K562 (cell line): ENCODE results near the gene UBE2N. TPM values are rescaled to one million over a fixed set of nuclear protein-coding genes. Genes with fewer than 3 reads are reported as not detected.

ENCODE experiments used
- ATAC-seq: fragments of 200-7000 bp; cut with Tn5 transposase; 3 replicates; pipeline ENCODE4 v1.9.1; 2020; ENCODE audit warnings: moderate library complexity
- BruUV-seq: library from RNA; stranded (reverse); fragments of 400-500 nt; replicated peaks from 2 replicates; lab custom pipeline; 2021; lab: Mats Ljungman, UMichigan
- CTCF ChIA-PET: fragments of 300-600 bp; formaldehyde crosslinking; extraction: SDS; loops from one replicate; lab custom pipeline; 2021; ENCODE audit warnings: low intra/inter-chr PET ratio; lab: Yijun Ruan, JAX
- POLR2A ChIA-PET: fragments of 300-600, 350-650 bp; sonication (Branson Sonifier 250); formaldehyde crosslinking; extraction: SDS; loops from one replicate; lab custom pipeline; 2021; ENCODE audit warnings: antibody characterized with exemption, inconsistent platforms; lab: Yijun Ruan, JAX
- DNase-seq, 4 experiments: peaks; one replicate each; pipeline versions ENCODE4 v3.0.0 to v3.0.0-alpha.2; 2011 to 2018; ENCODE audit warnings: low spot score in 3 of 4, mixed read lengths in 3 of 4; ENCODE audit errors: extremely low read depth in 1 of 4
- FAIRE-seq: peaks from 2 replicates; lab custom pipeline; 2011; peaks lifted over from hg19 to GRCh38; lab: Jason Lieb, UNC
- H2AFZ ChIP-seq: 2 replicates; pipeline ENCODE4 v1.6.0; 2011; ENCODE audit warnings: low read depth, low read length, control low read depth, inconsistent platforms
- H3K27ac ChIP-seq: fragments of 200-600 bp; 3 replicates; pipeline ENCODE4 v1.8.0; 2011; ENCODE audit warnings: low read depth, mild to moderate bottlenecking, control low read depth, inconsistent platforms, low read length, moderate library complexity, mixed read lengths; ENCODE audit errors: extremely low read depth
- H3K27me3 ChIP-seq, 2 experiments: fragments of 300-600 bp in 1 of 2; 2 replicates in 1 of 2; 3 replicates in 1 of 2; pipeline versions ENCODE4 v1.6.0 to v1.8.0; 2011; ENCODE audit warnings: inconsistent platforms in 2 of 2, low read length in 2 of 2, mild to moderate bottlenecking in 1 of 2, mixed read lengths in 1 of 2, moderate library complexity in 1 of 2; ENCODE audit not compliant: control insufficient read depth in 2 of 2, insufficient read depth in 2 of 2
- H3K36me3 ChIP-seq: fragments of 300-600 bp; 3 replicates; pipeline ENCODE4 v1.8.0; 2011; ENCODE audit warnings: mild to moderate bottlenecking, low read length, inconsistent platforms; ENCODE audit not compliant: control insufficient read depth, insufficient read depth
- H3K4me1 ChIP-seq, 2 experiments: fragments of 200-600 bp in 1 of 2; replicated peaks in 1 of 2; 2 replicates in 1 of 2; 3 replicates in 1 of 2; pipeline versions ENCODE4 v1.5.1 to v1.8.0; 2011; ENCODE audit warnings: inconsistent platforms in 2 of 2, low read length in 2 of 2, mild to moderate bottlenecking in 1 of 2, mixed read lengths in 1 of 2, moderate library complexity in 1 of 2; ENCODE audit not compliant: control insufficient read depth in 2 of 2, insufficient read depth in 2 of 2
- H3K4me2 ChIP-seq: 2 replicates; pipeline ENCODE4 v1.6.1; 2011; ENCODE audit warnings: low read length, control low read depth, inconsistent platforms, mixed read lengths; ENCODE audit not compliant: insufficient read depth
- H3K4me3 ChIP-seq: fragments of 200-600 bp; sonication (generic), shearing (Covaris generic); 2 replicates; pipeline ENCODE4 v1.5.1; 2016; ENCODE audit warnings: control low read depth, inconsistent platforms
- H3K79me2 ChIP-seq: fragments of 200-600 bp; 3 replicates; pipeline ENCODE4 v1.8.0; 2011; ENCODE audit warnings: low read length, inconsistent platforms; ENCODE audit not compliant: control insufficient read depth, insufficient read depth
- H3K9ac ChIP-seq, 2 experiments: 2 replicates each; pipeline versions ENCODE4 v1.6.0 to v1.6.1; 2011; ENCODE audit warnings: low read depth in 2 of 2, low read length in 2 of 2, control low read depth in 1 of 2, inconsistent platforms in 1 of 2, mild to moderate bottlenecking in 1 of 2, mixed read lengths in 1 of 2; ENCODE audit not compliant: insufficient read depth in 1 of 2
- H3K9me1 ChIP-seq: one replicate; pipeline ENCODE4 v1.6.0; 2011; ENCODE audit warnings: inconsistent platforms, mild to moderate bottlenecking, low read length, moderate library complexity; ENCODE audit not compliant: control insufficient read depth, insufficient read depth
- H3K9me3 ChIP-seq: replicated peaks from 2 replicates; pipeline ENCODE4 v1.5.1; 2011; ENCODE audit warnings: low read depth, low read length, inconsistent platforms; ENCODE audit not compliant: control insufficient read depth, insufficient read depth
- H4K20me1 ChIP-seq: replicated peaks from 2 replicates; pipeline ENCODE4 v1.6.1; 2011; ENCODE audit warnings: low read length, inconsistent platforms, mixed read lengths; ENCODE audit not compliant: control insufficient read depth, insufficient read depth
- CEBPB ChIP-seq: fragments of 450-650 bp; IDR thresholded peaks from 2 replicates; pipeline ENCODE4 v1.6.1; 2016; ENCODE audit warnings: missing genetic modification characterization, missing compliant biosample characterization
- CREB1 ChIP-seq, 2 experiments: sonication (generic) in 1 of 2; formaldehyde crosslinking in 1 of 2; IDR thresholded peaks; 2 replicates each; pipeline versions ENCODE4 v1.6.1 to v1.8.0; 2012 to 2022; ENCODE audit warnings: inconsistent platforms in 1 of 2, mild to moderate bottlenecking in 1 of 2, missing genetic modification reagents in 1 of 2, moderate library complexity in 1 of 2
- HSF4 ChIP-seq: fragments of 250-450 bp; sonication (Bioruptor Pico); IDR thresholded peaks from 2 replicates; pipeline ENCODE4 v2.1.2; 2022; ENCODE audit warnings: mild to moderate bottlenecking, moderate library complexity, borderline replicate concordance
- IRF2 ChIP-seq: sonication (generic); formaldehyde crosslinking; IDR thresholded peaks from 2 replicates; pipeline ENCODE4 v1.8.1; 2022; ENCODE audit warnings: mild to moderate bottlenecking, missing genetic modification reagents
- MCM2 ChIP-seq: fragments of 450-650 bp; IDR thresholded peaks from 2 replicates; pipeline ENCODE4 v1.6.1; 2017; ENCODE audit warnings: low read depth, mild to moderate bottlenecking
- NBN ChIP-seq: fragments of 450-650 bp; IDR thresholded peaks from 2 replicates; pipeline ENCODE4 v1.6.1; 2016; ENCODE audit warnings: low read depth, mild to moderate bottlenecking
- NRF1 ChIP-seq, 2 experiments: fragments of 450-650 bp; IDR thresholded peaks in 1 of 2; conservative IDR thresholded peaks in 1 of 2; 2 replicates each; pipeline ENCODE4 v1.6.1; 2014; ENCODE audit warnings: mild to moderate bottlenecking in 2 of 2
- PTTG1 ChIP-seq: fragments of 450-650 bp; IDR thresholded peaks from 2 replicates; pipeline ENCODE4 v1.6.1; 2016; ENCODE audit warnings: low read depth, mild to moderate bottlenecking, missing genetic modification characterization, missing compliant biosample characterization
- ZBTB17 ChIP-seq: fragments of 450-650 bp; formaldehyde crosslinking; IDR thresholded peaks from 2 replicates; pipeline ENCODE4 v1.4.0; 2020; ENCODE audit warnings: mild to moderate bottlenecking
- ZFP1 ChIP-seq: fragments of 450-650 bp; formaldehyde crosslinking; IDR thresholded peaks from 2 replicates; pipeline ENCODE4 v1.4.0; 2020; ENCODE audit warnings: mild to moderate bottlenecking, mixed read lengths
- ZNF407 ChIP-seq: fragments of 450-650 bp; IDR thresholded peaks from 2 replicates; pipeline ENCODE4 v1.6.1; 2016; ENCODE audit warnings: low read depth
- ZNF76 ChIP-seq: fragments of 250-450 bp; sonication (Bioruptor Pico); IDR thresholded peaks from 2 replicates; pipeline ENCODE4 v1.4.0; 2020; ENCODE audit warnings: mild to moderate bottlenecking, moderate library complexity, borderline replicate concordance
- WGBS: fragments of 100-300 bp; shearing (Covaris generic); methylation state at CpG from one replicate; pipeline ENCODE4 v1.1.6; 2016; ENCODE audit warnings: low coverage, mixed read lengths; ENCODE audit not compliant: insufficient coverage; ENCODE audit errors: missing lambda C conversion rate; 5-methylcytosine and 5-hydroxymethylcytosine counted together
- in situ Hi-C: fragments of 300-500 bp; cut with MboI; formaldehyde crosslinking; loops from 4 replicates; pipeline ENCODE4 v1.15.0; 2018; ENCODE audit warnings: inconsistent platforms, mixed read lengths
- intact Hi-C: fragments of 100-400 bp; cut with micrococcal nuclease; formaldehyde crosslinking; loops from 2 replicates; pipeline ENCODE4 v1.14.2; 2022
- polyA plus RNA-seq, 8 experiments: library from polyadenylated mRNA; depleted of rRNA in 4 of 8; stranded (reverse) in 5 of 8; unstranded in 3 of 8; fragments of >200 nt; fragmentation: Nextera tagmentation in 2 of 8; fragmentation: Illumina TruSeq in 1 of 8; extraction: Ambion mirVana in 2 of 8; extraction: Trizol in 1 of 8; gene quantifications; 2 replicates each; pipeline versions ENCODE4 v1.2.1 to v1.2.3, GENCODE V29; 2011 to 2014; ENCODE audit warnings: inconsistent platforms in 1 of 8, missing spikeins in 1 of 8
- total RNA-seq, 7 experiments: library from RNA; depleted of rRNA in 6 of 7; stranded (reverse); fragments of >200 nt in 6 of 7; fragmentation: Illumina TruSeq in 2 of 7; extraction: Trizol in 2 of 7; gene quantifications; 2 replicates each; pipeline versions ENCODE4 v1.2.1 to v1.2.3, GENCODE V29; 2011 to 2021; ENCODE audit warnings: low replicate concordance in 1 of 7
- TF ChIP-seq, protein P1 (sequence below): sonication (generic); formaldehyde crosslinking; IDR thresholded peaks from 2 replicates; pipeline ENCODE4 v1.8.1; 2023; ENCODE audit warnings: mild to moderate bottlenecking, missing genetic modification reagents

The UBE2N gene
- total and polyA plus RNA-seq, 9 of the 15 experiments (the other 6 are each of a cell fraction or from before 2014, with no cell fraction given): 189 to 826 (median 260) TPM

GRCh38 chr12:93467351-93468007 lies 25.7 kb upstream of the UBE2N start, which contains the start of gene MRPL42:
Gene MRPL42, plus strand, starts transcription at chr12:93467514. Its CDS starts 1,772 bp downstream, at chr12:93469286.
- TSS peak; percentile 61 for BruUV-seq
- no peaks in the 10 kb centered on the region for H3K9me3 ChIP-seq
- intact Hi-C loops: no loop called here
- peak within 1 kb of the TSS; percentile 93 to 99 for H3K9ac ChIP-seq
- peak; percentile 84 to 95 (median 86) for DNase-seq
- no peaks in the 10 kb centered on the region for H4K20me1 ChIP-seq
- peak within 1 kb of the TSS; percentile 97 for H3K4me2 ChIP-seq
- peaks cover 50% of the 10 kb centered on the region for H3K79me2 ChIP-seq
- ChIA-PET CTCF (no interaction called here), POLR2A (interaction anchor here (0.6 to 1.5 kb wide), 7 partner anchors 9 to 81 kb away, joined by 3 to 6 read pairs (median 3); no protein-coding TSS in a partner anchor)
- in situ Hi-C loops: no loop called here
- peaks cover 3 to 4% of the 10 kb centered on the region in 2 experiments; a peak in 2 of 5 replicates for H3K4me1 ChIP-seq
- H3K9me1 ChIP-seq: no peaks in the 10 kb centered on the region
- H2AFZ ChIP-seq: peak within 1 kb of the TSS; percentile 99
- peak within 1 kb of the TSS; percentile 95 for H3K27ac ChIP-seq
- H3K36me3 ChIP-seq: peaks cover 32% of the 10 kb centered on the region
- no peaks in the 10 kb centered on the region for H3K27me3 ChIP-seq
- peak within 1 kb of the TSS; percentile 71 for H3K4me3 ChIP-seq
- FAIRE-seq: peak; percentile 95
- WGBS: 1% methylated on average over 36 of the region's 36 CpGs
- peak; percentile 96 for ATAC-seq
- TF ChIP-seq NBN (peak; percentile 81), ZFP1 (no peak), ZNF407 (no peak; the same call in 1 of the 2 replicates), MCM2 (no peak), IRF2 (CRISPR knock-in tag) (no peak), ZNF76 (CRISPR knock-in tag) (no peak), ZBTB17 (CRISPR knock-in tag) (peak; percentile 71; the same call in 1 of the 2 replicates), NRF1 (conservative IDR thresholded peaks at IDR 0.05 in 1 of 2, IDR thresholded peaks at IDR 0.05 in 1 of 2) (peak; percentile 89 to 92), CEBPB (no peak), CREB1 (IDR thresholded peaks at IDR 0.05) (peak; percentile 68), CREB1 (CRISPR knock-in tag; IDR thresholded peaks at IDR 0.05) (peak; percentile 66; the same call in 1 of the 2 replicates), PTTG1 (tag) (no peak), HSF4 (no peak)
- TF ChIP-seq, protein P1, sequence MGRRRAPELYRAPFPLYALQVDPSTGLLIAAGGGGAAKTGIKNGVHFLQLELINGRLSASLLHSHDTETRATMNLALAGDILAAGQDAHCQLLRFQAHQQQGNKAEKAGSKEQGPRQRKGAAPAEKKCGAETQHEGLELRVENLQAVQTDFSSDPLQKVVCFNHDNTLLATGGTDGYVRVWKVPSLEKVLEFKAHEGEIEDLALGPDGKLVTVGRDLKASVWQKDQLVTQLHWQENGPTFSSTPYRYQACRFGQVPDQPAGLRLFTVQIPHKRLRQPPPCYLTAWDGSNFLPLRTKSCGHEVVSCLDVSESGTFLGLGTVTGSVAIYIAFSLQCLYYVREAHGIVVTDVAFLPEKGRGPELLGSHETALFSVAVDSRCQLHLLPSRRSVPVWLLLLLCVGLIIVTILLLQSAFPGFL: no peak
